CD4-positive, alpha-beta T cell treated with Interleukin-1 beta for 1 hour (primary cell): ENCODE measurements around the gene BABAM2.

Experiments used
- DNase-seq, 2 donors: peaks; one replicate each; pipeline ENCODE4 v3.0.0-alpha.2; 2020 to 2022

BABAM2 gene

DNA sequence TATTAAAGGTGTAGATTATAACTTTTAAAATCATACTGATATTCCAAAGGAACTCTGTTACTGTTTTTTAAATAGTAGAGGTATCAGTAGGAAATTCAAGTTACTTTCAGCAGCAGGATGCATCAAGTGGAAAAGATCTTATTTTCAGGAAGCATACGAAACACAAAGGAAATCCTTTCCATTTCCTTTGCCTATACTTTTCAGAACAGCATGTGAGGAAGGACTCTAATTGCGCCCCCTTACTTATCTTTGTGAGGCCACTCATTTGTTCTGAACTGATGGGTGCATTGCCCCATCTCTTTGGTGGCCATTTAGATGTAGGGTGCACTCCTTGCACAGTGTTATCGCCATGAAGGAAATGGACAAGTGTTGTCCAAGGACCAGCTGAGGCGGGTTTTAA is 145.3 kb downstream of the BABAM2 start:
- DNase-seq, result no peak

DNA sequence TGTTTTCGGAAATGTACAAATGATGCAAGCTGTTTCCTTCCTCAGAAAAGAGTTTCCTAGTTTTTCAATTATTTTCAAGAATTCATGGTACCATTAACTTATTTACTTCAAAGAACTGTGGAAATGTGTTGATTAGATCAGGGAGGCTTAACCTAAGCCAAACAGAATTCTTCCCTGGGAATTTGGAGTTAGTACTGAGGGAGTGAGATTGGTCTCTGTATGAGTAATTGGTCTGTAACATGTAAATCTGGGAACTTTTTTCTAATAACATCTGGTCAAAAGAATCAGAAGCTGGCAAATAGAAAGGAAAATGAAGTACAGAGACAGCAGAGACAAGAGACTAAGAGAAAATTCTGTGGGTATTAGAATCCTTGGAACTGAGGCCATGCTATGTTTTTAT is 145.8 kb downstream of the BABAM2 start:
- no peak for DNase-seq

DNA sequence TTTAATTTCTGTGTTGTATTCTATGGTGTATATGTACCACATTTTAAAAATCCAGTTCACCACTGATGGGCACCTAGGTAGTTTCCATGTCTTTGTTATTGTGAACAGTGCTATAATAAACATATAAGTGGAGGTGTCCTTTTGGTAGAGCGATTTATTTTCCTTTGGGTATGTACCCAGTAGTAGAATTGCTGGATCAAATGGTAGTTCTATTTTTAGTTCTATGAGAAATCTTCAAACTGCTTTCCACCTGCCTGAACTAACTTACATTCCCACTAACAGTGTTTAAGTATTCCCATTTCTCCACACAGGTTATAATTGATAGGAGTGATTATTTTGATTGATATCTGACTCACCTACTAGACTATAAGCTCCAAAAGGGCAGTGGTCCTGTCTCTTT is 148.2 kb downstream of the BABAM2 start:
- no peak for DNase-seq

DNA sequence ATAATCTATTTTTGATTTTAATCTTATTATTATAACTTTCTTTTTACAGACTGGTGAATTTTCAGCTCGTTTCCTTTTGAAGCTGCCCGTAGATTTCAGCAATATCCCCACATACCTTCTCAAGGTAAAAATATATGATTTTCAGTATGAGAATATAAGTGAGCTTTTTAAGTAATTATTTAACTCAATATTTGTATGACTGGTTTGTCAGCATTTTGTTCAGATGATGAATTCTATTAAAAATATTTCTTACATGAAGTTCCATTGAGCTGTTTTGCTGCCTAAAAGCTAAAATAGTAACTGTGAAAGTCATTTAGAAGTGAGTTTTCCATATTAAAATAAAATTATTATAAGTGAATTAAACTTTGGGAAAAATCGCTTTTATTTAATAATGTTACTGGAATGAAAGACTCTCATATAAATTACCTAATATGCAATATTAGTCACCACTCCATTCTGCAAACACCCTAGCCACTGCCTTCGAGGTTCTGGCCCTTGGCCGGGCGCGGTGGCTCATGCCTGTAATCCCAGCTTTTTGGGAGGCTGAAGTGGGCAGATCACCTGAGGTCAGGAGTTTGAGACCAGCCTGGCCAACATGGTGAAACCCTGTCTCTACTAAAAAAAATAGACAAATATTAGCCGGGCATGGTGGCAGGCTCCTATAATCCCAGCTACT is 155.3 kb downstream of the BABAM2 start:
- DNase-seq, result no peak

DNA sequence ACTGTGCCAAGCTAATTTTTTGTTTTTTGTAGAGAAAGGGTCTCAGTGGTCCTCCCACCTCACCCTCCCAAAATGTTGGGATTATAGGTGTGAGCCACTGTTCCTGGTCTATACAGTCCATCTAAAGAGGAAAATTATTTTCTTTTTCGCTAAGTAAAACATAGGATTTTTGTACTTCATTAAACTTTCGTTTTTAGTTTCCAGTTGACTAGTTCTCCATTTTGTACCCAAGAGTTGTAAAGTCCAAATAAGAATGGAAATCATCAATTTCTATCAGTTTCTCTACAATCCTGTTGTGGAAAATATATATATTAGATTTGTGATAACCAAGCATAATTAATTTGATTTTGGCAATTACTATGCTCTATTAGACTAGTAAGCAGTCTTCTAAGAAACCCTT is 156.4 kb downstream of the BABAM2 start:
- no peak for DNase-seq

DNA sequence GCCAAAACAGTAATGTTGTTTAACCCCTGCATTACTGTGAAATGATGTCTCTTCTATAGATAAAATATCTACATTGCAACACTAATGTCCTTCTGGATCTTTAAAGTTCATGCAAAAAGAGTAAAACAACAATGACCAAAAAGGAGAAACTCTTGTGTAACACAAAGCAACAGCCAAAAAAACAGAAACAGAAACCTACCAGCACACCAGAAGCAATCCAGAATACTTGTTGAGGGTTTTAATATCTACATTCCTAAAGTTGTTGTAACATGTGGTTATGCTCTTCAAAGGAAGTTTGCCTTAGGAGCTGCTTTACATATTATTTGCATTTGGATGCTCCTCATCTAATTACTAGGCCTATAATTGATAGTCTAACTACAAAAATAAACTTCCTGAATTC is 157.2 kb downstream of the BABAM2 start:
- no peak for DNase-seq

DNA sequence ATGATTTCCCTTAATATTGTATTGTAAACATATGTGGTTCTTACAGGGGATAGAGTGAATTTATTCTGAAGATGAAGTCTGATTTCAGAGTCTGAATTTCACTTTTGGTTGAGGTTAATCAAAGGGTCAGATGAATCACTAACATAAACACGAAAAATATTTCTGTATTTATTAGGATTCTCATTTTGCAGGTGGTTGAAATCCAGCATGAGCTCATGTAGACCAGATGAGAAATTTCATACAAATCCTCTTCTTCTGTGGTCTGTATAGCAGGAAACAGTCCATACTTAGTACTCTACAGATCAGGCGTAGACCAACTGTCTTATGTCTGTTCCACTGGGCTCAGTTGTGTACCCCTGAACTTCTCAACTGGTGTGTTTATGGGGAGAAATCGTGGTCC is 157.8 kb downstream of the BABAM2 start:
- DNase-seq, result no peak

DNA sequence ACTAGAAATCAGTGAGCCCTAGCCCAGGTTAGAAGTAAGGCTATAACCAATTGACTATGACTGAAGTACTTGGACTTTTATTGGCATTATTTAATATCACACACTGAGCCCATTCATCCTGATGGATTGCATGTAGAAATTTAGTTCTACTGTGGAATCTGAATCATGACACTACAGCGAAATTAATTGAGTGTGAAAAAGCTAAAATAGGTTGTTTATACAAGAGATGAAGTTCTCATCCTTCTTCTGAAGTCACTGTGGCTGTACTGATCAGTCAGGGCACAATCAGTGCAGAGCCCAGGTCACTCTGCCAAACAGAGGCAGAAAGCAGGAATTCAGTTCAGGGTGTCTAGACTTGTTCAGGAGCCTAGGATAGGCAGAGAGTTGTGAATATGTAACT is 158.9 kb downstream of the BABAM2 start:
- no peak for DNase-seq

DNA sequence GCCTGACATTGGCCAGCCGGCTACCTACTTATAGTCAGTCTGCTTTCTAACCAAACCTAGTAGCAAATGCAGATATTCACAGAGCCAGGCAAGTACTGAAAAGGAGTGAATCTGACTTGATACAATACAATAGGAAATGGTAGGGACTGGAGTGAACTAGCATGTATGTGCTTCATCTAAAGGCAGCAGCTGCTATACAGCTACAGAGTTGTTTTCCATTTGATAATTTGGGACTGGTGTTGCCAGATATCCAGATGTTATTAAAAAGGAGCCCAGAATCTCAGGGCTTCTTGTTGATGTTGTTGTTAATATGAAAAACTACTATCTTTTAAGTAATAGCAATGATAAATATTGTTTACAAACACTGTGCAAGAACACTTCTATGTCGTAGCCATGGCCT is 159.4 kb downstream of the BABAM2 start:
- DNase-seq, result no peak

DNA sequence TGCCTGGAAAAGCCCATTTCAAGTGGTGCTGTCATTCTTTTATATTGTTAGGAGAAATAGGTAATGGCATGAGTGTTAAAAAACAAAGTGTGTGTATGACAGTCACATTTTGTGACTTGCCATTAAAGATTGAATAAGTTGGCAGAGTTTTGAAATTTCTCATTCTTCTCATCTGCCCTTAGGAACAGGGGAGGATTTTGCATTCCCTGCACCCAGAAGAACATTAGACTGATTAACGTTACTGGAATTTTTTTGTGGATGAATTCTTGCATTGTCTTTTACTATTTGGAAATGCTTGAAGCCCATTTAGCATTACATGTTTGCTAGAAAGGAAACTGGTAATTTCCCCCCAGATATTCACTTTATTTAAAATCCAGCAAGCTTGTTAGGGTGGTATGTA is 162.2 kb downstream of the BABAM2 start:
- no peak for DNase-seq

DNA sequence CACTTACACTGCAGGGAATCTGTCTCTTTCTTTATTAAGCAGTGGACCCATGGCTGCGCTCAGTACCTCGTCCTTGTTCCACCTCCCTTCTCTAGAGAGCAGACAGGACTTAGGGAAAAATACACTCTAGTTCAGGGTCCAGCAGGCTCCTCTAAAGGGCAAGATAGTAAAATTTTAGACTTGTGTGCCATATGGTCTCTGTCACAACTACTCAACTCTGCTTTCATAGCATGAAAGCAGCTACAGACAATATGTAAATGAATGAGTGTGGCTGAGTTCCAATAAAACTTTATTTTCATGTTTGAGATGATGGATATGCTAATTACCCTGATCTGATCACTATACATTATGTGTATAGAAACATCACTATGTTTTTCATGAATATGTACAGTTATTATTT is 163.1 kb downstream of the BABAM2 start:
- no peak for DNase-seq

DNA sequence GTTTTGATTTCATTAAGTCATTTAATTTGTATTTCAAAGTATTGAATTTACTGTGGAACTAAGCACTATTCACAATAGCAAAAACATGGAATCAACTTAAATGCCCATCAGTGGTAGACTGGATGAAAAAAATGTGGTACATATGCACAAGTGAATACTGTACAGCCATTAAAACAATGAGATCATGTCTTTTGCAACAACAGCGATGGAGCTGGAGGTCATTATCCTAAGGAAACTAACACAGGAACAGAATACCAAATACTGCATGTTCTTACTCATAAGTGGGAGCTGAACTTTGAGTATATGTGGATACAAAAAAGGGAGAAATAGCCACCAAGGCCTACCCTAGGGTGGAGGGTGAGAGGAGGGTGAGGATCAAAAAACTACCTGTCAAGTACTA is 164.4 kb downstream of the BABAM2 start:
- DNase-seq, result no peak

DNA sequence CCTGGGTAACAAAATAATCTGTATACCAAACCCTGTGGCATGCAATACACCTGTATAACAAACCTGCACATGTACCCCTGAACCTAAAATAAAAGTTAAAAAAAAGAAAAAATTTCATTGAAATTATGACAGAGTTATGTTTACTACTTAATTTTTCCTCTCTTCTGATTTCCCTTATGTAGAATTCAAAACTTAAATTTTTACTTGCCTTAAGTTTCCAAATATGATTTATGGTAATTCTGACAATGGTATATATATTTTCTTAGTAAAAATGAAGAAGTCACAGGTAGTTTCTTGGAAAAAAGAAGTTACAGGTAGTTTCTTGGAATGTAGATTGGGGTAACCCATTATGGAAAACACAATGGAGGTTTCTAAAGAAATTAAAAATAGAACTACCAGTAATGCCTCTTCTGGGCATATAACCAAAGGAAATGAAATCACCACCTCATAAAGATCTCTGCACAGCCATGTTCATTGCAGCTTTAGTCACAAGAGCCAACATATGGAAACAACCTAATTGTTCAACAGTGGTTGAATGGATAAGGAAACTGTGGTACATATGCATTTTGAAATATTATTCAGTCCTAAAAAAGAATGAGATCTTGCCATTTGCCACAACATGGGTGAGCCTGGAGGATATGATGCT is 164.9 kb downstream of the BABAM2 start:
- DNase-seq, result no peak

DNA sequence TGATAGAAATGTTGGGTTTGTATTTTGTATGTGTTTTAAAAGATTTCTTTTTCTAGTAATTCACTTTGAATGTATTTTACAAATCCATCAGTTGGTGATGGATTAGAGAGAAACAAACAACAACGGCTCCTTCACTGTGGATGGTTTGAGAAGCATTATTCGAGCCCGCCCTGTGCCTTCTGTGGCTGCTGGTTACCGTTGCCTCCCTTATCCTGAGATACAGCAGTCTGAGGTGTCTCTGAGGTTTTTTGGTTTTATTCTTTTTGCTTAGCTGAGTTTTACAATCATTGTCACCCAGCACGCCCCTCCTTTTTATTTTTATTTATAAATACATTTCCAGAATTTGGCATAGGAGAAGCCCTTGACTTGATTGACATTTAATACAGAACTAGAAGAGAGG is 168.3 kb downstream of the BABAM2 start:
- no peak for DNase-seq

DNA sequence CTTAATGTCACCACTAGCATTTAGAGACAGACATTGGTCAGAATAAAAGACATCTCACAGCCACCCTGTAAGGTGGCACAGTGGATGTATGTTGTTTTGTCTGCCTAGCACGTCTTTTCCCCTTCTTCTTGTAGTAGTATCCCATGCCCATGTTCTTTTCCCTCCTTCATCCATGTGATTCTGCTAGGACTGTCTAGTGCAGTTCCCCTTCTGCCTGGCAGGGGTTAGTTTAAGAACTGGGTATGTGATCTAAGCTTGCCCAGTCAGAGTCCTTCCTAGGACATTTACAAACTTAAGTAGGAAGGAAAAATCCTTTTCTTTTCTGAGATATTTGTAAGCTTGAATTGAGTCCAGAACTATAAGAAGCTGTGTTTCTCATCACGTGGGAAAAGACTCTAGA is 172.3 kb downstream of the BABAM2 start:
- no peak for DNase-seq

DNA sequence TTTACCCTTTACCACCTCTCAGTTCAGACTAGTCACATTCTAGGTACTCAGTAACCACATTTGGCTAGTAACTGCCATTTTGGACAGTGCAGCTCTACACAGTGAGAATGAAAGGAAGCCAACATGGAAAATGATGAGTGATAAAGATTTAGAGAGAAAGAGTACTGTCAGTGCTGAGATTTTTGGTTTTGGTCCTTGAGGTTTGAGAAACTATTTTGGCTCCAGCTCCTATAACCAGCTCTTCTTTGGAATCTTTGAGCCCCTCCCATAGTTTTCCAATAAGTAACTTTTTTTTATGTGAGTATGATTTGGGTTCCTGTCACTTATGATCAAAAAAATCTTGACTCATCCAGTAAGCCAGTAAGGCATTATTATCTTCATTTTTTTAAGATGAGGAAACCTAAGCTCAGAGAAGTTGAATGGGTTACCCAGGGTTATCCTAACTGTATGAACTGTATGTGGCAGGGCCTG is 173.0 kb downstream of the BABAM2 start:
- DNase-seq, result no peak

DNA sequence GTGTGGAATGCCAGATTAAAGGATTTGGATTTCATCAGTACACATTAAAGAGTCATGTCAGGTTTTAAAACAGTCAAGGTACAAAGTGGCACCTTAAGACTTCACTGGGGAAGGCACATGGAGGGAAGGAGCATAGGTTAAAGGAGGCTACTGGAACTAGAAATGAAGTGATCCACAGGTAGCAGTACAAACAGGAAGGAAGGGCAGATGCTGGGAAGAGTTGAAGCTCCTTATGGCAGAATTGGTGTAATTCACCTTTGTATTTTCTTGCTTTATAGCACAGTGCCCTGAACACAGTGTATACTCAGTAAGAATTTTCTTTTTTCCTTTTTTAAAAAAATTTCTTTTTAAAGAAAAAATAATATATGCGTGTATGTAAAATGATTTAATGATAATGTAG is 177.1 kb downstream of the BABAM2 start:
- no peak for DNase-seq

DNA sequence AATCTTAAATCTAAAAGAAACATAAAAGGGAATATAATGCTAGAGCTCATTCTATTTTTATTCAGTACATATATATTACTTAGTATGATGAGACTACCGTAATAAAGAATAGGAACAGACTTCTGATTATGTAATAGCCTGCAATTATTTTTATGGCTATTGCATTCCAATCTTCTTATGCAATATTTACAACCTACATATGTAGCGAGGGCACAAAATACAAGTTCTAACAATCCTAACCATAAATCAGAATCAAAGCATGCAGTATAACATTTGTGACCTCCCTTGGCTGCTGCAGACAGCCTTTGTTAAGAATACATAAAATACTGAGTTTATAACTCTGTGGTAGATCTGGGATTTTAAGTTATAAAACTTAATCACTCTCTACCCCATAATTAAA is 177.6 kb downstream of the BABAM2 start:
- DNase-seq, result no peak

DNA sequence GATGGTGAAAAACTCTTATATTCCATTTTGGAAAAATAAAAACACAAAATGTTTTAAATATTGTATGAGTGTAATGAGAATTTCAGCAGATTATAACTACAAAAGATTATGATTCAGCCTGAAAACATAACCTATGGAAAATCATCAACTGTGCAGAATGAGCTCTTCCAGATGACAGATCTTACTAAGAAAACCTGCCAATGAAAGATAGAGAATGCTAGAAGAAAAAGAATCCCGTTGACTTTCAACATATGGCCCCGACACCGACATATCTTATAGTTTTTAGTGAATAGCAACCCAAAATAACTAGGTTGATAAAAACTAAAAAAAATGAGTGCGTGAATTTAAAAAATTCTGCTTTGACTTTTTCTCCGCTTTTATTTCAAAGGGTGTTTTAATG is 178.0 kb downstream of the BABAM2 start:
- no peak for DNase-seq

DNA sequence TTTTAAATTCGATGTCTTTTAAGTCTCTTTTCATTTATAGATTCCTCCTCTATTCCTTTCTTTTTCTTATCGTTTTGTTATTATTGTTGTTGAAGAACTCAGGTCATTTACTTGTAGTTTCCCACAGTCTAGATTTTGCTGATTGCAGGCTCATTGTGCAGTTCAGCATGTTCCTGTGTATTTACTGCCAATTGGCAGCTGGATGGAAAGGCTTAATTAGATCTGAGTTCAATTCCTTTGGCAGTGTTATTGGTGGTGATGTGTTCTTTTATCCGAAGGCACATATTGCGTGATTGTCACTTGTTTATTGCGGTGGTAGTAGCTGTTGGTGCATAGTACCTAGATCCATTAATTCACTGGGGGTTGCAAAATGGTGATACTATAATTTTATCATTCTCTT is 180.7 kb downstream of the BABAM2 start:
- no peak for DNase-seq

DNA sequence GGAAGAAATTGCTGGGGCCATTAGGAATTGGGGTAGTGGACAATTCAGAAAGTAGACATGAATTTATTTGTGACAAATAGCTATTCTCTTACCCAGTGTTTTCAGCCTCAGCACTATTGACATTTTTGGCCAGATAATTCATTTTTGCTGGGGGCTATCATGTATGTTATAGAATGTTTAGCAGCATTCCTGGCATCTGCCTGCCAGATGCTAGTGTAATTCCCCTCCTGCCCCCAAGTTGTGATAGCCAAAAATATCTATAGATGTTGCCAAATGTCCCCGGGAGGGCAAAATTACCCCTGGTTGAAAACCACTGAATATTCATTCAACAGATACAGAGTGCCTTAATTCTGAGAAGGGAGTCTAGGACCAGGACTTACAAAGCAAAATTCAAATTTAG is 183.6 kb downstream of the BABAM2 start:
- no peak for DNase-seq

DNA sequence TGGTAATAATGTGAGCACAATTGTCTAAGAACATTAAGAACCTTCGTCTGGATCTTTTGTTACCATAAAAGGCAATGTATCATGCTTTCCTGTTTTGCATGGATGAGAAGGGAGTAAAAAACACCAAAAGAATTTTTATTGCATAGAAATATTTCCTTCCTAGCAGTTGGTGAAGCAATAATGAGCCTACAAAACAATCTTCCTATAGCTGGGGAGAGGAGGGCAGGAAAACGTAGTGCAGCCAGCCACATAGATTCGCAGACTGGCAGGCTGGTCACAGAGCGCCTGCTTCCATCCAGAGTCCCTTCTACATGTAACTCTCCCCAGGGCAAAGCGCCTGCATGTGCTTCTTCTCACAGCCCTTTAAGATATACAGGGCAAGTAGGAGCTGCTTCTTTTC is 190.4 kb downstream of the BABAM2 start:
- DNase-seq, result no peak

DNA sequence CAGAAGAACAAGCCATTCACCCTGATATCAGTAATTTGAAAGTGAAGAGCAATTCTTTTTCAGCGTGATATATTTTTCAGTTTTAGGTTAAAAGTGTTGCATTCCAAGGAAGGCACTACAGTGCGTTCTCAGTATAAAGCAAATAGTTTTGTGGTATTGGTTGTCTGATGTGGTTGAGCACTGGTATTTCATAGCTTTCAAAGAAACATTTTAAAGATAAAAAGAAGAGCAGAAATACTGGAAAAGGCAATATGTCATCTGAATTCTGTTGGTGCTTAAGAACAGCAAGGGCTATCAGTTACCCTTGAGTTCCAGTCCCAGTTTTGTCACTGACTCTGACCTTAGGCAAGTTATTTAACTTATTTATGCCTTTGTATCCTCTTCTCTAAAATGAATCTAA is 191.6 kb downstream of the BABAM2 start:
- no peak for DNase-seq

DNA sequence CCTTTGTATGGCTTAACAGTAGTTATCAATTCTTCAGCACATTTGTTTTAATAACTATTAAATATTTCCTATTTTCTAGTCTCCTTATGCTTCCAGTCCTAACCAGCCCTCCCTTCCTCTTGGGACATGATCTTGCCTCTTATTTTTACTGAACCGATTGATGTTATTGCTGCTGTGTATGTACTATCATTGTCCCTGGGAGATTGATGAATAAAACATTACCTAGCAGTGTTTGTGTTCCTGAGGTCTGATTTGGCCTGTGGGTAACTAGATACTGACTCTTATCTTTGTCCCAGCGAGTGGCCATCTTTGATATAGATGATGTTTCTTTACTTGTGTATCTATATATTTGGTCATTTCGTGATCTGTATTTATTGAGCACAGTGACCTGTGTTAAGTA is 192.9 kb downstream of the BABAM2 start:
- no peak for DNase-seq

DNA sequence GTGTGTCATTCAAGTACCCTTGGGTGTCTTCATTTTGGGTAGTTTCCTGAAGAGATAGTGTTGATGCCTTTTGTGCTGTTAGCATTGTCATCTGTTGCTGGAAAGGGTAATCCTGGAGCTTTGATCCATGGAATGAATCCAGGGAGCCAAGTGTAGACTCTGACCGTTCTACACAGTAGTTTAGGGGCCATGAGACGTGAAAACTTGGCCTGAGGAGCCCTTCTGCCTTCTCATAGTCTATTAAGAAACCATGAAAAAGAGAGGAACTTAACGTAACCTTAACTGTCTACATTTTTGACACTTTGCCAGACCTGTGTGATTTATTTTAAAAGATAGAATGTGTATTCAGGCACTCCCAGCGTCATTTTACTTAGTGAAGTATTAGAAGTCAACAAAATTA is 194.0 kb downstream of the BABAM2 start:
- no peak for DNase-seq
